Liver (tissue), 9 donors: Measurements from ENCODE around the gene CTU2. TPM values are rescaled to one million over a fixed set of nuclear protein-coding genes. Genes with fewer than 3 reads are reported as not detected.

Source experiments
- DNase-seq: peaks from one replicate; pipeline ENCODE4 v3.0.0-alpha.2; 2017; ENCODE audit warnings: low spot score
- H3K27ac ChIP-seq, 2 donors: one replicate each; pipeline ENCODE4 v1.7.0; 2013; ENCODE audit warnings: inconsistent platforms in 2 of 2, low read length in 2 of 2, control low read depth in 1 of 2, low read depth in 1 of 2, mild to moderate bottlenecking in 1 of 2
- H3K27me3 ChIP-seq, 4 donors: one replicate each; pipeline versions ENCODE4 v1.6.1 to v1.7.0; 2013; ENCODE audit warnings: low read length in 3 of 4, inconsistent platforms in 1 of 4, mild to moderate bottlenecking in 1 of 4, moderate library complexity in 1 of 4; ENCODE audit not compliant: control insufficient read depth in 4 of 4, insufficient read depth in 4 of 4
- H3K36me3 ChIP-seq, 4 donors: one replicate each; pipeline versions ENCODE4 v1.6.1 to v1.7.0; 2013; ENCODE audit warnings: low read length in 3 of 4, mild to moderate bottlenecking in 3 of 4, low read depth in 1 of 4, moderate library complexity in 1 of 4; ENCODE audit not compliant: control insufficient read depth in 4 of 4, insufficient read depth in 3 of 4
- H3K4me1 ChIP-seq, 4 donors: one replicate each; pipeline versions ENCODE4 v1.6.1 to v1.7.0; 2013; ENCODE audit warnings: low read length in 3 of 4, mild to moderate bottlenecking in 3 of 4, moderate library complexity in 1 of 4; ENCODE audit not compliant: control insufficient read depth in 4 of 4, insufficient read depth in 4 of 4
- H3K4me3 ChIP-seq, 3 donors: one replicate each; pipeline versions ENCODE4 v1.6.1 to v1.7.0; 2013; ENCODE audit warnings: low read length in 3 of 3, control low read depth in 1 of 3, low read depth in 1 of 3, mild to moderate bottlenecking in 1 of 3
- H3K9ac ChIP-seq, 2 donors: one replicate each; pipeline ENCODE4 v1.7.0; 2013; ENCODE audit warnings: low read length in 2 of 2, mild to moderate bottlenecking in 2 of 2, moderate library complexity in 2 of 2, control low read depth in 1 of 2, low read depth in 1 of 2
- H3K9me3 ChIP-seq, 4 donors: one replicate each; pipeline versions ENCODE4 v1.6.1 to v1.7.0; 2013; ENCODE audit warnings: low read length in 3 of 4; ENCODE audit not compliant: control insufficient read depth in 4 of 4
- EGR1 ChIP-seq, 2 donors: IDR thresholded peaks; 2 replicates each; pipeline ENCODE4 v1.6.1; 2016 to 2018; ENCODE audit warnings: antibody characterized with exemption in 2 of 2, low read depth in 2 of 2
- FOXA1 ChIP-seq: IDR thresholded peaks from 2 replicates; pipeline ENCODE4 v1.6.1; 2016; ENCODE audit warnings: antibody characterized with exemption
- FOXA2 ChIP-seq: IDR thresholded peaks from 2 replicates; pipeline ENCODE4 v1.6.1; 2016; ENCODE audit warnings: antibody characterized with exemption
- HNF4A ChIP-seq, 2 donors: conservative IDR thresholded peaks; 2 replicates each; pipeline ENCODE4 v1.6.1; 2016; ENCODE audit warnings: antibody characterized with exemption in 2 of 2, mild to moderate bottlenecking in 2 of 2
- JUND ChIP-seq, 2 donors: IDR thresholded peaks; 2 replicates each; pipeline ENCODE4 v1.6.1; 2016; ENCODE audit warnings: antibody characterized with exemption in 2 of 2
- NR2F2 ChIP-seq: IDR thresholded peaks from 2 replicates; pipeline ENCODE4 v1.6.1; 2016; ENCODE audit warnings: antibody characterized with exemption
- RAD21 ChIP-seq, 2 donors: IDR thresholded peaks; 2 replicates each; pipeline ENCODE4 v1.6.1; 2016; ENCODE audit warnings: antibody characterized with exemption in 2 of 2, mild to moderate bottlenecking in 2 of 2
- RXRA ChIP-seq, 2 donors: IDR thresholded peaks; 2 replicates each; pipeline ENCODE4 v1.6.1; 2017 to 2018; ENCODE audit warnings: antibody characterized with exemption in 2 of 2, mild to moderate bottlenecking in 1 of 2
- SP1 ChIP-seq: IDR thresholded peaks from 2 replicates; pipeline ENCODE4 v1.6.1; 2018; ENCODE audit warnings: antibody characterized with exemption, mild to moderate bottlenecking
- TAF1 ChIP-seq: conservative IDR thresholded peaks from 2 replicates; pipeline ENCODE4 v1.6.1; 2016; ENCODE audit warnings: antibody characterized with exemption, mild to moderate bottlenecking
- WGBS: extraction: QIAGEN DNeasy Blood & Tissue Kit; methylation state at CpG from one replicate; pipeline ENCODE4 v1.1.7; 2013; 5-methylcytosine and 5-hydroxymethylcytosine counted together
- polyA plus RNA-seq, 2 donors: library from polyadenylated mRNA; stranded (reverse) in 1 of 2; unstranded in 1 of 2; fragments of 200-250 nt in 1 of 2; fragments of >200 nt in 1 of 2; fragmentation: Nextera tagmentation in 1 of 2; extraction: Ambion mirVana in 1 of 2; gene quantifications; one replicate each; pipeline versions ENCODE4 v1.2.1 to v1.2.3, GENCODE V29; 2013 to 2015
- total RNA-seq, 2 donors: library from RNA; depleted of rRNA; stranded (reverse); fragments of >200 nt; gene quantifications; one replicate each; pipeline ENCODE4 v1.2.3, GENCODE V29; 2014
- TF ChIP-seq, protein P1 (sequence below): fragments of 150-350 bp; IDR thresholded peaks from 2 replicates; pipeline ENCODE4 v1.5.1; 2017; ENCODE audit warnings: improper control_type of control experiment, low read depth, low read length; ENCODE audit not compliant: missing input control
- TF ChIP-seq, protein P2 (sequence below): IDR thresholded peaks from 2 replicates; pipeline ENCODE4 v1.6.1; 2016; ENCODE audit warnings: antibody characterized with exemption, mild to moderate bottlenecking
- TF ChIP-seq, protein P3 (sequence below): IDR thresholded peaks from 2 replicates; pipeline ENCODE4 v1.6.1; 2016; ENCODE audit warnings: antibody characterized with exemption
- TF ChIP-seq, protein P4 (sequence below): IDR thresholded peaks from 2 replicates; pipeline ENCODE4 v1.6.1; 2016; ENCODE audit warnings: antibody characterized with exemption
- donor health status: healthy.
- donor health status: healthy.
- donor health status: healthy.
- donor health status: healthy.
- donor health status: healthy.

CTU2 gene
- total and polyA plus RNA-seq, 4 donors, result 7.0 to 8.5 (median 7.4) TPM

DNA sequence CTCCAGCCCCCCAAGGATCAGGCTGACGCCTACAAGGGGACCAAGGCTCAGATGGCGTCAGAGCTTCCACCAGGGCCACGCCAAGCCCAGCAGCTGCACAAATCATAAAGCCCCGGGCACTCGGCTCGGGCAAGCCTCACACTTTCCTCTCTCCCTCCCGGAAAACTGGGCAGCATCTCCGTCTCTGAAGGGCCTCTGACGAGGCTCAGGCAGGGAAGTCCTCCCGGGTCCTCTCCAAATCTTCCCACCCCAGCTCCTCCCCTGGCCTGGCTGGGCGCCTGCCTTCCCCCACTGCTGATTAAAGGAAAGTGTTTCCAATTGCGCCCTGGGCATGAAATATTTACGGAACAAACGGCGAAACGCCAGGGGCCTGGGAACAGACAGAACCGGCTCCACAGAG is 40.2 kb downstream of the CTU2 start:
- 75% methylated on average over 17 of the region's 17 CpGs for WGBS
- Histone ChIP-seq H3K27me3 (no peaks in the 10 kb centered on the region), H3K27ac (no peak overlapping the region), H3K36me3 (peaks cover 0 to 3% (median 0%) of the 10 kb centered on the region in 4 donors), H3K9me3 (no peaks in the 10 kb centered on the region), H3K9ac (no peak overlapping the region), H3K4me3 (no peak overlapping the region), H3K4me1 (peaks cover 0 to 15% (median 6%) of the 10 kb centered on the region in 4 donors)
- DNase-seq, result no peak
- TF ChIP-seq FOXA2, result no peak
- no peak for TF ChIP-seq FOXA1

DNA sequence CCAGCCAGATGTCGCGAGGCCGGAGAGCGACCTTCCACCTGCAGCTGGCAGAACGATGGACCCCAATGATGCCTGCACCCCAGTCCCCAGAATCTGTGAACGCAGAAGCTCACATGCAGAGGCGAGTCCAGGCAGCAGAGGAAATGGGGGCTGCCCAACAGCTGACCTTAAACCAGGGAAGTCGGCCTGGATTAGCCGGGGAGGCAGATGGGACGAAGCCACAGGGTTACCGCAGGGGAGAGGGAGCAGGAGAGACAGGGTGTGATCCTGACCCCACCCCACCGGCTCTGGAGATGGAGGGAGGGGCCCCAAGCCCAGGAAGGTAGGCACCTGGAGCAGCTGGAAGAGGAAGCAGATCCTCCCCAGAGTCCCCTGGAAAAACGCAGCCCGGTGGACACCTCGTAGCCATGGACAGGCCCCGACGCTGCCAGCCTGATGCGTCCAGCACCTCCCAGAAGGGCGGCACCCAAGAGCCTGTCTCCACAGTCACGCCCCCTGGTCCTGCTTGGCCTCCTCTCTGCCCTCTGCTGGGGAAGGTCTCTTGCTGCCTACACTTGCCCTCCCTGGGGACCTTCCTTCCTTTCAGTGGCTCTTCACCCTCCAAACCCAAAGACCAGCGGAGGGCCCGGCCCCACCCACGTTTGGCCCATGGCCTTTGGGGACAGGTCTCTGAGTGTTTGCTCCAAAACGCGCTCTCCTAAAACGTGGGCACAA is 41.4 kb downstream of the CTU2 start:
- TF ChIP-seq, protein P1, sequence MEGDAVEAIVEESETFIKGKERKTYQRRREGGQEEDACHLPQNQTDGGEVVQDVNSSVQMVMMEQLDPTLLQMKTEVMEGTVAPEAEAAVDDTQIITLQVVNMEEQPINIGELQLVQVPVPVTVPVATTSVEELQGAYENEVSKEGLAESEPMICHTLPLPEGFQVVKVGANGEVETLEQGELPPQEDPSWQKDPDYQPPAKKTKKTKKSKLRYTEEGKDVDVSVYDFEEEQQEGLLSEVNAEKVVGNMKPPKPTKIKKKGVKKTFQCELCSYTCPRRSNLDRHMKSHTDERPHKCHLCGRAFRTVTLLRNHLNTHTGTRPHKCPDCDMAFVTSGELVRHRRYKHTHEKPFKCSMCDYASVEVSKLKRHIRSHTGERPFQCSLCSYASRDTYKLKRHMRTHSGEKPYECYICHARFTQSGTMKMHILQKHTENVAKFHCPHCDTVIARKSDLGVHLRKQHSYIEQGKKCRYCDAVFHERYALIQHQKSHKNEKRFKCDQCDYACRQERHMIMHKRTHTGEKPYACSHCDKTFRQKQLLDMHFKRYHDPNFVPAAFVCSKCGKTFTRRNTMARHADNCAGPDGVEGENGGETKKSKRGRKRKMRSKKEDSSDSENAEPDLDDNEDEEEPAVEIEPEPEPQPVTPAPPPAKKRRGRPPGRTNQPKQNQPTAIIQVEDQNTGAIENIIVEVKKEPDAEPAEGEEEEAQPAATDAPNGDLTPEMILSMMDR, result peak; percentile 38
- TF ChIP-seq, protein P2, sequence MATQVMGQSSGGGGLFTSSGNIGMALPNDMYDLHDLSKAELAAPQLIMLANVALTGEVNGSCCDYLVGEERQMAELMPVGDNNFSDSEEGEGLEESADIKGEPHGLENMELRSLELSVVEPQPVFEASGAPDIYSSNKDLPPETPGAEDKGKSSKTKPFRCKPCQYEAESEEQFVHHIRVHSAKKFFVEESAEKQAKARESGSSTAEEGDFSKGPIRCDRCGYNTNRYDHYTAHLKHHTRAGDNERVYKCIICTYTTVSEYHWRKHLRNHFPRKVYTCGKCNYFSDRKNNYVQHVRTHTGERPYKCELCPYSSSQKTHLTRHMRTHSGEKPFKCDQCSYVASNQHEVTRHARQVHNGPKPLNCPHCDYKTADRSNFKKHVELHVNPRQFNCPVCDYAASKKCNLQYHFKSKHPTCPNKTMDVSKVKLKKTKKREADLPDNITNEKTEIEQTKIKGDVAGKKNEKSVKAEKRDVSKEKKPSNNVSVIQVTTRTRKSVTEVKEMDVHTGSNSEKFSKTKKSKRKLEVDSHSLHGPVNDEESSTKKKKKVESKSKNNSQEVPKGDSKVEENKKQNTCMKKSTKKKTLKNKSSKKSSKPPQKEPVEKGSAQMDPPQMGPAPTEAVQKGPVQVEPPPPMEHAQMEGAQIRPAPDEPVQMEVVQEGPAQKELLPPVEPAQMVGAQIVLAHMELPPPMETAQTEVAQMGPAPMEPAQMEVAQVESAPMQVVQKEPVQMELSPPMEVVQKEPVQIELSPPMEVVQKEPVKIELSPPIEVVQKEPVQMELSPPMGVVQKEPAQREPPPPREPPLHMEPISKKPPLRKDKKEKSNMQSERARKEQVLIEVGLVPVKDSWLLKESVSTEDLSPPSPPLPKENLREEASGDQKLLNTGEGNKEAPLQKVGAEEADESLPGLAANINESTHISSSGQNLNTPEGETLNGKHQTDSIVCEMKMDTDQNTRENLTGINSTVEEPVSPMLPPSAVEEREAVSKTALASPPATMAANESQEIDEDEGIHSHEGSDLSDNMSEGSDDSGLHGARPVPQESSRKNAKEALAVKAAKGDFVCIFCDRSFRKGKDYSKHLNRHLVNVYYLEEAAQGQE, result no peak
- peak in 1 of 2 donors; percentile 68 for TF ChIP-seq RAD21 (IDR thresholded peaks at IDR 0.05)
- no peak overlapping the region for H3K27ac ChIP-seq
- H3K4me3 ChIP-seq, result no peak overlapping the region
- peak; percentile 75 for DNase-seq
- H3K9ac ChIP-seq, result no peak overlapping the region
- H3K9me3 ChIP-seq, result no peaks in the 10 kb centered on the region
- WGBS, result 81% methylated on average over 26 of the region's 26 CpGs
- H3K4me1 ChIP-seq, result peaks cover 0 to 15% (median 6%) of the 10 kb centered on the region in 4 donors
- no peaks in the 10 kb centered on the region for H3K27me3 ChIP-seq
- peaks cover 0 to 6% (median 1%) of the 10 kb centered on the region in 4 donors for H3K36me3 ChIP-seq

DNA sequence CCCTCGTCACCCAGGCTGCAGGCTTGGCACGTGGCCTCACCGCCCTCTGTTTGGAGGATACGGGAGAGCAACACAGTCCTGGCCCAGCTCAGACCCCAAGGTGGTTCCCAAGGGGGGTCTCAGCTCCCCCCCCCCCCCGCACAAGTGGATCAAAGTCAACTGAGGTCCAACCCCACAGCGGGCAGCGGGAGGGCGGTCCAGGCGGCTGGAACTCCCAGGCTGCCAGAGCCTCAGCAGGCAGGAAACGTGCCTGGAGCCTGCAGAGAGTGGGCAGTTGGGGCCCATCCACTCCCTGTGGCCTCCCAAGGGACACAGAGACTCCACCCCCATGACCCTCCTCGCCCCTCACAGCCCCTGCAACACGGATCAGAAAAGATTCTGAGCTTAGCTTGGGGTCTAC is 42.1 kb downstream of the CTU2 start:
- H3K9me3 ChIP-seq, result no peaks in the 10 kb centered on the region
- no peak overlapping the region for H3K27ac ChIP-seq
- H3K4me1 ChIP-seq, result peaks cover 0 to 14% (median 6%) of the 10 kb centered on the region in 4 donors
- H3K9ac ChIP-seq, result no peak overlapping the region
- 81% methylated on average over 12 of the region's 12 CpGs for WGBS
- no peak overlapping the region for H3K4me3 ChIP-seq
- H3K27me3 ChIP-seq, result no peaks in the 10 kb centered on the region
- H3K36me3 ChIP-seq, result peaks cover 0 to 6% (median 1%) of the 10 kb centered on the region in 4 donors
- no peak for DNase-seq
- no peak for TF ChIP-seq RXRA (IDR thresholded peaks at IDR 0.05)
- no peak for TF ChIP-seq JUND (IDR thresholded peaks at IDR 0.05)
- TF ChIP-seq, protein P1, result no peak
- TF ChIP-seq, protein P3, sequence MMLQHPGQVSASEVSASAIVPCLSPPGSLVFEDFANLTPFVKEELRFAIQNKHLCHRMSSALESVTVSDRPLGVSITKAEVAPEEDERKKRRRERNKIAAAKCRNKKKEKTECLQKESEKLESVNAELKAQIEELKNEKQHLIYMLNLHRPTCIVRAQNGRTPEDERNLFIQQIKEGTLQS, result no peak
- no peak for TF ChIP-seq HNF4A (conservative IDR thresholded peaks at IDR 0.05)
- no peak for TF ChIP-seq TAF1
- no peak for TF ChIP-seq NR2F2
- TF ChIP-seq SP1, result no peak
- TF ChIP-seq FOXA2, result no peak
- TF ChIP-seq, protein P4, sequence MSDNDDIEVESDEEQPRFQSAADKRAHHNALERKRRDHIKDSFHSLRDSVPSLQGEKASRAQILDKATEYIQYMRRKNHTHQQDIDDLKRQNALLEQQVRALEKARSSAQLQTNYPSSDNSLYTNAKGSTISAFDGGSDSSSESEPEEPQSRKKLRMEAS, result no peak
- TF ChIP-seq, protein P2, result no peak
- TF ChIP-seq RAD21 (IDR thresholded peaks at IDR 0.05), result no peak
- TF ChIP-seq EGR1 (IDR thresholded peaks at IDR 0.05; ENCODE audit: low read depth in 2 of 2), result no peak
- TF ChIP-seq FOXA1, result no peak
